Neural crest cell (in vitro differentiated cells): ENCODE results near the gene TRABD. TPM values are rescaled to one million over a fixed set of nuclear protein-coding genes. Genes with fewer than 3 reads are reported as not detected.

Source experiments
- DNase-seq: peaks from one replicate; pipeline ENCODE4 v3.0.0; 2021; ENCODE audit warnings: low read depth, mixed read lengths, low spot score
- H3K27ac Mint-ChIP-seq: one replicate; pipeline ENCODE4 v1.8.0; 2021; ENCODE audit warnings: mild to moderate bottlenecking, mixed read lengths; ENCODE audit not compliant: unreplicated experiment
- H3K27me3 Mint-ChIP-seq: 2 replicates; pipeline ENCODE4 v1.8.0; 2021; ENCODE audit warnings: low read depth, mild to moderate bottlenecking, mixed read lengths
- H3K36me3 Mint-ChIP-seq: 2 replicates; pipeline ENCODE4 v1.8.0; 2021; ENCODE audit warnings: low read depth, mild to moderate bottlenecking, mixed read lengths
- H3K4me1 Mint-ChIP-seq: 2 replicates; pipeline ENCODE4 v1.8.0; 2021; ENCODE audit warnings: mixed read lengths
- H3K4me3 Mint-ChIP-seq: one replicate; pipeline ENCODE4 v1.8.0; 2021; ENCODE audit warnings: mild to moderate bottlenecking, mixed read lengths
- H3K9me3 Mint-ChIP-seq: 2 replicates; pipeline ENCODE4 v1.8.0; 2021; ENCODE audit warnings: mixed read lengths
- total RNA-seq: library from RNA; stranded (reverse); gene quantifications from 2 replicates; pipeline ENCODE4 v1.2.1, GENCODE V29; 2021
- TF ChIP-seq, protein P1 (sequence below): fragments of 200-600 bp; sonication (generic); conservative IDR thresholded peaks from 2 replicates; pipeline ENCODE4 v1.5.0; 2021; ENCODE audit warnings: antibody characterized with exemption, mild to moderate bottlenecking

The TRABD gene
- total RNA-seq, 1 donor from 2014 or later, result 45.7 TPM

DNA sequence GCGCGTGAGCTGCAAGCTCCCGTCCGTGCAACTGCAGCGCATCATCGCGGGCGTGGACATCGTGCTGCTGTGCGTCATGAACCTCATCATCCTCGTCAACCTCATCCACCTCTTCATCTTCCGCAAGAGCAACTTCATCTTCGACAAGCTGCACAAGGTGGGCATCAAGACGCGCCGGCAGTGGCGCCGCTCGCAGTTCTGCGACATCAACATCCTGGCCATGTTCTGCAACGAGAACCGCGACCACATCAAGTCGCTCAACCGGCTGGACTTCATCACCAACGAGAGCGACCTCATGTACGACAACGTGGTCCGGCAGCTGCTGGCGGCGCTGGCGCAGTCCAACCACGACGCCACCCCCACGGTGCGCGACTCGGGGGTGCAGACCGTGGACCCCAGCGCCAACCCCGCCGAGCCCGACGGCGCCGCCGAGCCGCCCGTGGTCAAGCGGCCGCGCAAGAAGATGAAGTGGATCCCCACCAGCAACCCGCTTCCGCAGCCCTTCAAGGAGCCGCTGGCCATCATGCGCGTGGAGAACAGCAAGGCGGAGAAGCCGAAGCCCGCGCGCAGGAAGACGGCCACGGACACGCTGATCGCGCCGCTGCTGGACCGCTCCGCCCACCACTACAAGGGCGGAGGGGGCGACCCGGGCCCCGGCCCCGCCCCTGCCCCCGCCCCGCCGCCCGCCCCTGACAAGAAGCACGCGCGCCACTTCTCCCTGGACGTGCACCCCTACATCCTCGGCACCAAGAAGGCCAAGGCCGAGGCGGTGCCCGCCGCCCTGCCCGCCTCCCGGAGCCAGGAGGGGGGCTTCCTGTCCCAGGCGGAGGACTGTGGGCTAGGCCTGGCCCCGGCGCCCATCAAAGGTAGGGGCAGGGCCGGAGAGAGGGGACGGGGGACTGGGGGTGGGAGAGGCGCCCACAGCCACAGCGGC is 7.9 kb upstream of the TRABD start:
- no peak overlapping the region for H3K4me3 Mint-ChIP-seq

DNA sequence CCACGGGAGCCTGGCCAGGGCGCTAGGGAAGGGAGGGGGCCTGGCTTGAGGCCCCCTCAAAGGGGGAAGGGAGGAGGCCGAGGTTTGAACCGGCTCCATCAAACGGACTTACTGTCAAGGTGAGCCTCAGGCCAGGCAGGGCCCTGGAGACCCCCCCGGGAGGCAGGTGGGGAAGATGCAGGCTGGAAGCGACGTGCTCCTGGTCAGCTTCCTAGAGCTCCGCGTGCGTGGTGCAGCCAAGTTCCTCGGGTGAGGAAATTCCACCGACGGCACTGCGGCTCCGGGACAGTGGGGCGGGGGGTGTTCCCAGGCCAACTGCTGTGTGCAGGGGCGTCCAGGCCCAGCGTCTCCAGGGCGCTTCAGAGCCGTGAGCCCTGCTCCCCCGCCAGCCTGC is 7.2 kb upstream of the TRABD start:
- TF ChIP-seq, protein P1, sequence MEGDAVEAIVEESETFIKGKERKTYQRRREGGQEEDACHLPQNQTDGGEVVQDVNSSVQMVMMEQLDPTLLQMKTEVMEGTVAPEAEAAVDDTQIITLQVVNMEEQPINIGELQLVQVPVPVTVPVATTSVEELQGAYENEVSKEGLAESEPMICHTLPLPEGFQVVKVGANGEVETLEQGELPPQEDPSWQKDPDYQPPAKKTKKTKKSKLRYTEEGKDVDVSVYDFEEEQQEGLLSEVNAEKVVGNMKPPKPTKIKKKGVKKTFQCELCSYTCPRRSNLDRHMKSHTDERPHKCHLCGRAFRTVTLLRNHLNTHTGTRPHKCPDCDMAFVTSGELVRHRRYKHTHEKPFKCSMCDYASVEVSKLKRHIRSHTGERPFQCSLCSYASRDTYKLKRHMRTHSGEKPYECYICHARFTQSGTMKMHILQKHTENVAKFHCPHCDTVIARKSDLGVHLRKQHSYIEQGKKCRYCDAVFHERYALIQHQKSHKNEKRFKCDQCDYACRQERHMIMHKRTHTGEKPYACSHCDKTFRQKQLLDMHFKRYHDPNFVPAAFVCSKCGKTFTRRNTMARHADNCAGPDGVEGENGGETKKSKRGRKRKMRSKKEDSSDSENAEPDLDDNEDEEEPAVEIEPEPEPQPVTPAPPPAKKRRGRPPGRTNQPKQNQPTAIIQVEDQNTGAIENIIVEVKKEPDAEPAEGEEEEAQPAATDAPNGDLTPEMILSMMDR, result no peak
- no peak for DNase-seq
- Mint-ChIP-seq H3K27ac (no peak overlapping the region), H3K9me3 (no peaks in the 10 kb centered on the region), H3K4me3 (no peak overlapping the region), H3K4me1 (peaks cover 4% of the 10 kb centered on the region), H3K27me3 (no peaks in the 10 kb centered on the region), H3K36me3 (no peaks in the 10 kb centered on the region)

More for the DNA sequence above, 7.9 kb upstream of the TRABD start:
- Mint-ChIP-seq H3K36me3 (no peaks in the 10 kb centered on the region), H3K9me3 (no peaks in the 10 kb centered on the region), H3K27ac (no peak overlapping the region), H3K4me1 (peaks cover 4% of the 10 kb centered on the region), H3K27me3 (no peaks in the 10 kb centered on the region)
- no peak for DNase-seq
- TF ChIP-seq, protein P1, result no peak

DNA sequence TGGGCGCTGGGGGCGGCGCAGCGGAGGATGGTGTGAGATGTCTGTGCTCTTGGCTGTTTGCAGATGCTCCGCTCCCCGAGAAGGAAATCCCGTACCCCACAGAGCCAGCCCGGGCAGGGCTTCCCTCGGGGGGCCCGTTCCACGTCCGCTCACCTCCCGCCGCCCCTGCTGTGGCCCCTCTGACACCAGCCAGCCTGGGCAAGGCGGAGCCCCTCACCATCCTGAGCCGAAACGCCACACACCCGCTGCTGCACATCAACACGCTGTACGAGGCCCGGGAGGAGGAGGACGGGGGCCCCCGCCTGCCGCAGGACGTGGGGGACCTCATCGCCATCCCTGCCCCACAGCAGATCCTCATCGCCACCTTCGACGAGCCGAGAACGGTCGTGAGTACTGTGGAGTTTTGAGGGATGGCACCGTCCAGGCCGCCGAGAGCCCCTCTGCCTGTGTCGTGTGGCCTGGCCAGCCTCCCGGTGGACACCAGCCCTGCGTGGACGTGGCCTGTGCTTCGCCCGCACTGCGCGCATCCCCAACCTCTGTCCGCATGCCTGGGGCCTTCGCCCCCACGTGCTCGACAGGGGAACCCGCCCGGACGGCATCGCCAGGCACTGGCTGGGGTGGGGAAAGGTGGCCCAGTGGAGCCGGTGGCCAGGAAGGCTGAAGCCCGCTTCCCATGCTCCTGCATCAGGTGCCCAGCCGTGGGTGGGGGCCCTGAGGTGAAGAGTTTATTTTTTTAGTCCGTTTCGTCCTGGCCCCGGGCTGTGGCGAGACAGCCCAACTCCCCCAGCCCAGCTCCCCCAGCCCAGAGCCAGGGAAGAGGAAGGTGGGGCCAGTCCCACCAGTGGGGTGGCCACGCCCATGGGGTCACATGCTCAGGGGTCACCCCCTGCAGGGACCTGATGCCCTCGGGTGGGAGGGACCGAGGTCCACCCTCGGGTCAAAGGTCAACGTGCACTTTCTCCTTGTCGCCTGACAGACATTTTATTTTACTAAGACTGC is 6.5 kb upstream of the TRABD start:
- TF ChIP-seq, protein P1, result no peak
- Mint-ChIP-seq H3K27ac (no peak overlapping the region), H3K4me3 (peak overlapping the region; percentile 49), H3K27me3 (no peaks in the 10 kb centered on the region), H3K9me3 (no peaks in the 10 kb centered on the region), H3K36me3 (no peaks in the 10 kb centered on the region), H3K4me1 (peaks cover 4% of the 10 kb centered on the region)
- no peak for DNase-seq

DNA sequence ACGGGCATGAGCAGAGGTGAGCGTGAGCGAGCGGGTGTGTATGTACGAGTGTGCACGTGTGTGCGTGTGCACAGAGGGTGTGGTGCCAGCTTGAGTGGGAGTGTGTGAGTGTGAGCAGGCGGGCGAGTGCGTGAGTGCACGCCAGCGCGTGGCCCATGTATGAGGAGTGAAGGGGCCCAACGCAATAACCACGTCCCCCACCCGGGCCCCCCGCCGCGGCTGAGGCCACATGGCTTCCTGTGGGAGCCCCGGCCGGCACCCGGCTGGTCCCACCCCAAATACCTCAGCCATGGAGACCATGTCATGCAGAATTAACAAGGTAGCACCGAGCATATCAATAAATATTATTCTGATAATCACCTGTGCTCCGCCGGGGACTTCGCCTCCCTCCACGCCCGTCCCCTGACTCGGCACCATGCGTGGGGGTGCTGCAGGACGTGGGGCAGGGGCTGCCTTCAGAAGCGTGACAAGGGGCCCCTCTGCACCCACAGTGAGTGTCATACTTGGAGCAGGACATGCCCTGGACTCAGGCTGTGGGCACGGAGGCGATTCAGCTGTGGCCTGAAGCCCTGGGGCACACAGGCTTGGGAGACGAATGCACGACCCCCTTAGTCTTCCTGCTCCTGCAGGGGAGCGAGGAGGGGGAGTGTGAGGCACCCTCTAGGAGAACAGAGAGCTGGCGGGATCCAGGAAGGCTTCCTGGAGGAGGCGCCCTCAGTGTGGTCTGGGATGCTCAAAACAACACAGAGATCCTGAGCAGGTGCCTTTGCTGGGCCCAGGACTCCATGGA is 5.6 kb upstream of the TRABD start:
- TF ChIP-seq, protein P1, result no peak
- Mint-ChIP-seq H3K27ac (peak overlapping the region; percentile 92), H3K4me1 (peaks cover 4% of the 10 kb centered on the region), H3K9me3 (no peaks in the 10 kb centered on the region), H3K27me3 (no peaks in the 10 kb centered on the region), H3K4me3 (peak overlapping the region; percentile 49), H3K36me3 (no peaks in the 10 kb centered on the region)
- no peak for DNase-seq
